ENCODE data around the gene SEC11C.

Gene SEC11C

DNA sequence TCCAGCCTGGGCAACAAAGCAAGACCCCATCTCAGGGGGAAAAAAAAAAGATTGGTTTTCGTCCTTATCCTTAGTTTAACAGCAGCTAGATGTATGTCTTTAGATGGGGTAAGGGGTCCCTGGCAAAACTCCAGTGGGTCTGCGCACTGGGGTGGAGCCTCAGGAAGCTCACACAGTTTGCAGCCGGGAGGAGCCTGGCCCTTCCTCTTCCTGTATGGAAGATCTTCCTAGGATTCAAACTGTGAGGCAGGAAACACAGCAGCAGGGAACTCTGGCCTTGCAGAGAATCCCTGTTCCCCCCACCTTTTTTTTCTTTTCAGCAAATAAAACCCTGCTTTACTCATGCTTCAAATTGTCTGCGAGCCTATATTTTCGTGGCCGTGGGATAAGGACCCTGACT is 67.8 kb downstream of the SEC11C start:
- no peak overlapping the region for H3K27ac ChIP-seq
- TF ChIP-seq, protein P1, sequence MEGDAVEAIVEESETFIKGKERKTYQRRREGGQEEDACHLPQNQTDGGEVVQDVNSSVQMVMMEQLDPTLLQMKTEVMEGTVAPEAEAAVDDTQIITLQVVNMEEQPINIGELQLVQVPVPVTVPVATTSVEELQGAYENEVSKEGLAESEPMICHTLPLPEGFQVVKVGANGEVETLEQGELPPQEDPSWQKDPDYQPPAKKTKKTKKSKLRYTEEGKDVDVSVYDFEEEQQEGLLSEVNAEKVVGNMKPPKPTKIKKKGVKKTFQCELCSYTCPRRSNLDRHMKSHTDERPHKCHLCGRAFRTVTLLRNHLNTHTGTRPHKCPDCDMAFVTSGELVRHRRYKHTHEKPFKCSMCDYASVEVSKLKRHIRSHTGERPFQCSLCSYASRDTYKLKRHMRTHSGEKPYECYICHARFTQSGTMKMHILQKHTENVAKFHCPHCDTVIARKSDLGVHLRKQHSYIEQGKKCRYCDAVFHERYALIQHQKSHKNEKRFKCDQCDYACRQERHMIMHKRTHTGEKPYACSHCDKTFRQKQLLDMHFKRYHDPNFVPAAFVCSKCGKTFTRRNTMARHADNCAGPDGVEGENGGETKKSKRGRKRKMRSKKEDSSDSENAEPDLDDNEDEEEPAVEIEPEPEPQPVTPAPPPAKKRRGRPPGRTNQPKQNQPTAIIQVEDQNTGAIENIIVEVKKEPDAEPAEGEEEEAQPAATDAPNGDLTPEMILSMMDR (IDR thresholded peaks at IDR 0.05), result no peak
- no peak for TF ChIP-seq ZFX (IDR thresholded peaks at IDR 0.05; ENCODE audit: borderline replicate concordance)
